Measurements from ENCODE around the gene SRD5A2.

The SRD5A2 gene

DNA sequence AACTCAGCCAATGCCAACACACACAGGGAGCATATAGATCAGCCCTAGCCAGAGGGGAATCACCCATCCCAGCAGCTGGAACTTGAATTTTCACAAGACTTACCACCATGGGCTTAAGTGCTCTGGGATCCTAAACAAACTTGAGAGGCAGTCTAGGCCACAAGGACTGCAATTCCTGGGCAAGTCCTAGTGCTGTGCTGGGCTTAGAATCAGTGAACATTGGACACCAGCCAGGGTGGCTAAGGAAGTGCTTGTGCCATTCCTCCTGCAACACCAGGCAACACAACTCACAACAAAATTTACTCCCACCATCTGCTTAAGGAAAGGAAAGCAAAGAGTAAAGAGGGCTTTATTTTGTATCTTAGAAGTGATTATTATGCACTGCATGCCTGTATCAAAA, 38.9 kb downstream of the SRD5A2 start:
- TF ChIP-seq LEF1 (IDR thresholded peaks at IDR 0.05; ENCODE audit: borderline replicate concordance) (no peak), FOXM1 (IDR thresholded peaks at IDR 0.05; ENCODE audit: borderline replicate concordance) (no peak), ELF4 (IDR thresholded peaks at IDR 0.05) (no peak), SP1 (IDR thresholded peaks at IDR 0.05) (no peak), FOXA1 (IDR thresholded peaks at IDR 0.05) (no peak), BHLHE40 (IDR thresholded peaks at IDR 0.05; ENCODE audit: borderline replicate concordance) (no peak), CTBP1 (IDR thresholded peaks at IDR 0.05; ENCODE audit: borderline replicate concordance) (no peak), HDGF (IDR thresholded peaks at IDR 0.05; ENCODE audit: borderline replicate concordance) (no peak)
- ChIA-PET CTCF (no interaction called here), POLR2A (no interaction called here)
- DNase-seq (ENCODE audit: extremely low spot score): no peak

DNA sequence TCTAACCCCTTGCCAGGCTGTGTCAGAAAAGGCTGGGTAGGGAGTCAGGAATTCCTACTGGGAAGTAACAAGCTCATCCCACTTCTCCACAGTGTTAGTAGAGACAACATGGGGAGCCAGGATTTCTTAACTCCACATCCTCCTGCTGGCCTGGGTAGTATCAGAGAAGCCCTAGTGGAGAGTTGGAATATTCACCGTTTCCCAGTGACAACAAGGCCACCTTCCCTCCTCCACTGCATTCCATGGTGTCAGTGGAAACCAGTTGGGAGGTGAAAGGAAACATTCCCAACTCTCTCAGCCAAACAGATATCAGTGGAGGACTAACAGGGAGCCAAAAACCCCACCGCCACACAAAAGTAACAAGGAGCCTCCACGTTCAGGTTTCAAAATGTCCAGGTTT, 41.2 kb downstream of the SRD5A2 start:
- ChIA-PET POLR2A (no interaction called here), CTCF (no interaction called here)
- TF ChIP-seq NFRKB (IDR thresholded peaks at IDR 0.05) (no peak), ZNF384 (IDR thresholded peaks at IDR 0.05) (no peak)
- DNase-seq (ENCODE audit: extremely low spot score): no peak

DNA sequence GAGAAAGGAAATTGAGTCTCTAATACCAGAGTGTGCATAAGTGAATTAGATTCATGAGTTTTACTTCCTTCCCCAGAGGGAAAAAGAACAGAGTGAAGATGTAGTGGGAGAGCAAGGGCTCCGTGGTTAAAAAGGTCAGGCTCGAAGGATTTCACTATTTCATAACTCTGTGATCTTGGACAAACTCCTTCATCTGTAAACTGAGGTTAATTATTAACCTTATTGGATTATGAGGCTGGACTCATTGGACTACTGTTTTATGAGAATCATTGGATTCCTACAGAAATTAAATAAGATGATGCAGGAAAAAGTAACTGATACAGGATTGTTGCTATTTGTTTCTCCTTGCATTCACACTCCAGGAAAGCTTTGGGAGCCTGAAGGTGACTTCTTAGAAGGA, 45.0 kb downstream of the SRD5A2 start:
- TF ChIP-seq NFRKB (IDR thresholded peaks at IDR 0.05): no peak
- no peak for TF ChIP-seq ZNF384 (IDR thresholded peaks at IDR 0.05)
- POLR2A ChIA-PET: no interaction called here
- CTCF ChIA-PET: no interaction called here
- no peak for DNase-seq (ENCODE audit: extremely low spot score)

DNA sequence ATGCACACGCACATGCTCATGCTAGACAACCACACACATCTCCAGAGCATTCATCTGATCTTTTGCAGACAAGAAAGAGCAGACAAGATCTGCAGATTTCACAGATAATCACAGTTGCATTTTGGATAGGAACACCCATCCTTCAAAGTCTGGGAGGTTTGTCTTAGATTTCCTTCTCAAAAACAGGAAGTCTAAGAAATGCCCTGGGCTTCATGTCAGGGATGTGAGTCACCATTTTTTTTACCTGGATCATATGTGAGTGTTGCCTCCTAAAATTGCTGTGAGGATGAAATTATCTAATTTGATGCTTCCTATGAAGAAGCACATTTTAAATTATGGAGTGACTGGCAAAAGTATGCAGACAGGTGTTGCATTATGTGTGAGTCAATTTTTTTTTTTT, 46.1 kb downstream of the SRD5A2 start:
- ChIA-PET POLR2A (no interaction called here), CTCF (no interaction called here)
- TF ChIP-seq BHLHE40 (IDR thresholded peaks at IDR 0.05; ENCODE audit: borderline replicate concordance) (no peak), ARNT (IDR thresholded peaks at IDR 0.05) (no peak), HDGF (IDR thresholded peaks at IDR 0.05; ENCODE audit: borderline replicate concordance) (no peak), ELF4 (IDR thresholded peaks at IDR 0.05) (no peak), SP1 (IDR thresholded peaks at IDR 0.05) (no peak), FOXK2 (IDR thresholded peaks at IDR 0.05) (no peak), L3MBTL2 (conservative IDR thresholded peaks at IDR 0.05) (no peak), TARDBP (IDR thresholded peaks at IDR 0.05) (no peak), CTBP1 (IDR thresholded peaks at IDR 0.05; ENCODE audit: borderline replicate concordance) (no peak), LEF1 (IDR thresholded peaks at IDR 0.05; ENCODE audit: borderline replicate concordance) (no peak), SUZ12 (IDR thresholded peaks at IDR 0.05) (no peak), FOXM1 (IDR thresholded peaks at IDR 0.05; ENCODE audit: borderline replicate concordance) (no peak), ZNF384 (IDR thresholded peaks at IDR 0.05) (no peak), NFRKB (IDR thresholded peaks at IDR 0.05) (no peak)
- TF ChIP-seq, protein P1, sequence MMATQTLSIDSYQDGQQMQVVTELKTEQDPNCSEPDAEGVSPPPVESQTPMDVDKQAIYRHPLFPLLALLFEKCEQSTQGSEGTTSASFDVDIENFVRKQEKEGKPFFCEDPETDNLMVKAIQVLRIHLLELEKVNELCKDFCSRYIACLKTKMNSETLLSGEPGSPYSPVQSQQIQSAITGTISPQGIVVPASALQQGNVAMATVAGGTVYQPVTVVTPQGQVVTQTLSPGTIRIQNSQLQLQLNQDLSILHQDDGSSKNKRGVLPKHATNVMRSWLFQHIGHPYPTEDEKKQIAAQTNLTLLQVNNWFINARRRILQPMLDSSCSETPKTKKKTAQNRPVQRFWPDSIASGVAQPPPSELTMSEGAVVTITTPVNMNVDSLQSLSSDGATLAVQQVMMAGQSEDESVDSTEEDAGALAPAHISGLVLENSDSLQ (IDR thresholded peaks at IDR 0.05): no peak
- DNase-seq (ENCODE audit: extremely low spot score): no peak

DNA sequence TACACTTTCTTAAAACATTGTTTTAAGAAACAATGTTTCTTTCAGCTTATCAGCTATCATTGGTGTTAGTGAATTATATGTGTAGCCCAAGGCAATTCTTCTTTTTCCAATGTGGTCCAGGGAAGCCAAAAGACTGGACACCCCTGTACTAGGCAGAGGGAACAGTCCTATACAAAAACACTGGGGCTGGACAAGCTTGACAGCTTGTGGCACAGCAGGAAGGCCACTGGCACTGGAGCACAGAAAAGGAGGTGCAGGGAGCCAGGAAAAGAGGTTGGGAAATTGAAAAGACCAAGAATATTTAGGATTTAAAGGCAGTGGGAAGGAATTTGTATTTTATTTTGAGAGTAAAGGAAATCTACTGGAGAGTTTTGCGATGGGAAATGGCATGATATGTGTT, 47.7 kb downstream of the SRD5A2 start:
- TF ChIP-seq FOXM1 (IDR thresholded peaks at IDR 0.05; ENCODE audit: borderline replicate concordance) (no peak), CTBP1 (IDR thresholded peaks at IDR 0.05; ENCODE audit: borderline replicate concordance) (no peak), ZNF384 (IDR thresholded peaks at IDR 0.05) (no peak), TARDBP (IDR thresholded peaks at IDR 0.05) (no peak), BHLHE40 (IDR thresholded peaks at IDR 0.05; ENCODE audit: borderline replicate concordance) (no peak), LEF1 (IDR thresholded peaks at IDR 0.05; ENCODE audit: borderline replicate concordance) (no peak), ARNT (IDR thresholded peaks at IDR 0.05) (no peak), FOXA1 (IDR thresholded peaks at IDR 0.05) (no peak), HDGF (IDR thresholded peaks at IDR 0.05; ENCODE audit: borderline replicate concordance) (no peak), SUZ12 (IDR thresholded peaks at IDR 0.05) (no peak), L3MBTL2 (conservative IDR thresholded peaks at IDR 0.05) (no peak), SP1 (IDR thresholded peaks at IDR 0.05) (no peak), ELF4 (IDR thresholded peaks at IDR 0.05) (no peak), NFRKB (IDR thresholded peaks at IDR 0.05) (no peak)
- CTCF ChIA-PET: no interaction called here
- no peak for DNase-seq (ENCODE audit: extremely low spot score)
- POLR2A ChIA-PET: no interaction called here

DNA sequence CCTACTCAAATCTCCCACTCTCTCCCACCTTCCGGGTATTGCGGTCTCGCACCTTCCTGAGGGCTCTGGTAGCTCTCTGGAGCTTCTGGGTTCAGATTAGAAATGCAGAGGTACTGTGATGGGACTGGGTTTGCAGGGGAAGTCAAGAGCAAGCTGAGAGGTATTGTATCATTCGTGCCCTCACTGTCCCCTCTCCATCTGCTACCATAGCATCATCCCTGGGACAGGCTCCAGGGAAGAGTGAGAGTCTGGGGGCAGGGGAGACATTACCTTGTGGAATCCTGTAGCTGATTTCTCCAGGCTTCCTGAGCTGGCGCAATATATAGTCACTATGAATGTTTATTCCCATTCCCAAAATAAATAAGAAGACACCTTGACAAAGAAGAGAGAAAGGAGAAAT, 49.6 kb downstream of the SRD5A2 start:
- CTCF ChIA-PET: no interaction called here
- TF ChIP-seq SP1 (IDR thresholded peaks at IDR 0.05) (no peak), SUZ12 (IDR thresholded peaks at IDR 0.05) (no peak), ELF4 (IDR thresholded peaks at IDR 0.05) (no peak), NFRKB (IDR thresholded peaks at IDR 0.05) (no peak)
- POLR2A ChIA-PET: no interaction called here
- no peak for DNase-seq (ENCODE audit: extremely low spot score)

DNA sequence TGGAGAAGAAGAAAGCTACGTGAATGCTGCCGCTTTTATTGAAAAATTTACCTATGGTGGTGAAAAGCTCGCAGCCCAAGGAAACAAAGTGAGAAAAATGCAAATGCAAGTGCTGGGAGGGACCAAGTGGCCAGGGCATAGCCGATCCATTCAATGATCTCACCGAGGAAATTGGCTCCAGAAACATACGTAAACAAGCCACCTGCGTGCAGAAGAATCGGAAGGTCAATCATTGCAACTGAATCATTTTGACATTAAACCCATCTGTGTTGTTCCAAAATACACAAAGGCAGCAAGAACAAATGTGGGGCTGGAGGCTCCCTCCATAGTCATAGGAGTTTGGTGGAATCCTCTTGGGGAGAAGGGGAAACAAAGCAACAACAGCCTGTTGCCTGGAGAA, 51.5 kb downstream of the SRD5A2 start:
- POLR2A ChIA-PET: no interaction called here
- no peak for DNase-seq (ENCODE audit: extremely low spot score)
- TF ChIP-seq, protein P1 (IDR thresholded peaks at IDR 0.05): no peak
- TF ChIP-seq FOXK2 (IDR thresholded peaks at IDR 0.05) (no peak), ZNF384 (IDR thresholded peaks at IDR 0.05) (no peak), HDGF (IDR thresholded peaks at IDR 0.05; ENCODE audit: borderline replicate concordance) (no peak), NFRKB (IDR thresholded peaks at IDR 0.05) (no peak), FOXA1 (IDR thresholded peaks at IDR 0.05) (no peak), FOXM1 (IDR thresholded peaks at IDR 0.05; ENCODE audit: borderline replicate concordance) (no peak), CTBP1 (IDR thresholded peaks at IDR 0.05; ENCODE audit: borderline replicate concordance) (no peak), L3MBTL2 (conservative IDR thresholded peaks at IDR 0.05) (no peak), SUZ12 (IDR thresholded peaks at IDR 0.05) (no peak), ARNT (IDR thresholded peaks at IDR 0.05) (no peak), LEF1 (IDR thresholded peaks at IDR 0.05; ENCODE audit: borderline replicate concordance) (no peak), SP1 (IDR thresholded peaks at IDR 0.05) (no peak), ELF4 (IDR thresholded peaks at IDR 0.05) (no peak), BHLHE40 (IDR thresholded peaks at IDR 0.05; ENCODE audit: borderline replicate concordance) (no peak), TARDBP (IDR thresholded peaks at IDR 0.05) (no peak)
- CTCF ChIA-PET: interaction anchor here (0.7 kb wide), 1 partner anchor 304 kb away, joined by 6 read pairs; no protein-coding TSS in a partner anchor
